Measurements from ENCODE around the gene SLITRK4.
A peak's percentile ranks its signal among the peaks of the same experiment; 100 is the strongest.

SLITRK4 gene

DNA sequence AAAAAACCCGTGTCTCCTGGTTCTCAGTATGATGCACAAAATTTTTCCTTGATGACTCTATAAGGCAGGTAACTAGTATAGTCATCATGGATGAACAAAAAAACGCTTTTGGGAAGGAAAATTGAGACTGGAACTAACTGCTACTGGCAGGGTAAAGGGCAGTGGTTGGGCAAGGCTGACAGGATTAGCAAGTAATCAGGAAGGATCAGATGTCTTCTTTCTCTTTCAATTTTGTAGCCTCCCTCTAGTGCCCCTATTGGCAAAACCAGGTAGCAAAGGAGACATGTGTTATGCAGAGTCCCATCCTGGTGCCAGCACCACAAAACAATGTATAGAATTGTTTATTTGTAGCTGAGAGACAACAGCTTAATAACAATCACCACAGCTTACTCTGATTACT, 12.8 kb upstream of the SLITRK4 start:
- DNase-seq (ENCODE audit: insufficient read length, low spot score) (no peak), FAIRE-seq (no peak)
- TF ChIP-seq, protein P1, sequence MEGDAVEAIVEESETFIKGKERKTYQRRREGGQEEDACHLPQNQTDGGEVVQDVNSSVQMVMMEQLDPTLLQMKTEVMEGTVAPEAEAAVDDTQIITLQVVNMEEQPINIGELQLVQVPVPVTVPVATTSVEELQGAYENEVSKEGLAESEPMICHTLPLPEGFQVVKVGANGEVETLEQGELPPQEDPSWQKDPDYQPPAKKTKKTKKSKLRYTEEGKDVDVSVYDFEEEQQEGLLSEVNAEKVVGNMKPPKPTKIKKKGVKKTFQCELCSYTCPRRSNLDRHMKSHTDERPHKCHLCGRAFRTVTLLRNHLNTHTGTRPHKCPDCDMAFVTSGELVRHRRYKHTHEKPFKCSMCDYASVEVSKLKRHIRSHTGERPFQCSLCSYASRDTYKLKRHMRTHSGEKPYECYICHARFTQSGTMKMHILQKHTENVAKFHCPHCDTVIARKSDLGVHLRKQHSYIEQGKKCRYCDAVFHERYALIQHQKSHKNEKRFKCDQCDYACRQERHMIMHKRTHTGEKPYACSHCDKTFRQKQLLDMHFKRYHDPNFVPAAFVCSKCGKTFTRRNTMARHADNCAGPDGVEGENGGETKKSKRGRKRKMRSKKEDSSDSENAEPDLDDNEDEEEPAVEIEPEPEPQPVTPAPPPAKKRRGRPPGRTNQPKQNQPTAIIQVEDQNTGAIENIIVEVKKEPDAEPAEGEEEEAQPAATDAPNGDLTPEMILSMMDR (IDR thresholded peaks at IDR 0.05; ENCODE audit: insufficient read depth, missing control alignments), result peak; percentile 8

DNA sequence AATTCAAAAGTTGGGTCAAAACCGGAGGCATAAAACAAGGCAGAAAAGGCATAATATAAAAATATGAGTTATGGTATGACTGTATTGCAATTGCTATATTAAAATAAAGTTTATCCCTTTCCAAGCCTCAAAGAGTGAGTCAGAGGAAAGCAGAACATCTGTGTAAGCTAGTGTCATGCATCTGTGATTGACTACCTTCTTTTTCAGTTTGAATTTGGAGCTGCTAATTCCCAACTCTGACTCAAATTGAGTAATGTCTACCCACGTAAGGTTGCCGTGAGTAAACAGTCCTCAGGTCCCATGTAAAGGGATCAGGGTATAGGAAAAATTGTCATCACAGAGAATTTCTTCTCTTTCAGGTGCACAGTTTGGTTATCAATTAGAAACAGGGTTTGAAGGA, 6.5 kb upstream of the SLITRK4 start:
- FAIRE-seq (no peak), DNase-seq (ENCODE audit: insufficient read length, low spot score) (no peak)
- TF ChIP-seq, protein P1 (IDR thresholded peaks at IDR 0.05; ENCODE audit: insufficient read depth, missing control alignments), result no peak

- FAIRE-seq (no peak), DNase-seq (ENCODE audit: insufficient read length, low spot score) (no peak)
- TF ChIP-seq, protein P1 (IDR thresholded peaks at IDR 0.05; ENCODE audit: insufficient read depth, missing control alignments), result no peak
These were observed 930 bp upstream of the SLITRK4 start for GRCh38 chrX:143636831-143637230.

- TF ChIP-seq, protein P1 (IDR thresholded peaks at IDR 0.05; ENCODE audit: insufficient read depth, missing control alignments), result no peak
- no peak for DNase-seq (ENCODE audit: insufficient read length, low spot score)
- FAIRE-seq, result no peak
These were observed 1.0 kb downstream of the SLITRK4 start for GRCh38 chrX:143634663-143635455.

- TF ChIP-seq, protein P1 (IDR thresholded peaks at IDR 0.05; ENCODE audit: insufficient read depth, missing control alignments), result no peak
- DNase-seq (ENCODE audit: insufficient read length, low spot score) (no peak), FAIRE-seq (no peak)
These were observed 1.6 kb downstream of the SLITRK4 start for GRCh38 chrX:143634309-143634662.

DNA sequence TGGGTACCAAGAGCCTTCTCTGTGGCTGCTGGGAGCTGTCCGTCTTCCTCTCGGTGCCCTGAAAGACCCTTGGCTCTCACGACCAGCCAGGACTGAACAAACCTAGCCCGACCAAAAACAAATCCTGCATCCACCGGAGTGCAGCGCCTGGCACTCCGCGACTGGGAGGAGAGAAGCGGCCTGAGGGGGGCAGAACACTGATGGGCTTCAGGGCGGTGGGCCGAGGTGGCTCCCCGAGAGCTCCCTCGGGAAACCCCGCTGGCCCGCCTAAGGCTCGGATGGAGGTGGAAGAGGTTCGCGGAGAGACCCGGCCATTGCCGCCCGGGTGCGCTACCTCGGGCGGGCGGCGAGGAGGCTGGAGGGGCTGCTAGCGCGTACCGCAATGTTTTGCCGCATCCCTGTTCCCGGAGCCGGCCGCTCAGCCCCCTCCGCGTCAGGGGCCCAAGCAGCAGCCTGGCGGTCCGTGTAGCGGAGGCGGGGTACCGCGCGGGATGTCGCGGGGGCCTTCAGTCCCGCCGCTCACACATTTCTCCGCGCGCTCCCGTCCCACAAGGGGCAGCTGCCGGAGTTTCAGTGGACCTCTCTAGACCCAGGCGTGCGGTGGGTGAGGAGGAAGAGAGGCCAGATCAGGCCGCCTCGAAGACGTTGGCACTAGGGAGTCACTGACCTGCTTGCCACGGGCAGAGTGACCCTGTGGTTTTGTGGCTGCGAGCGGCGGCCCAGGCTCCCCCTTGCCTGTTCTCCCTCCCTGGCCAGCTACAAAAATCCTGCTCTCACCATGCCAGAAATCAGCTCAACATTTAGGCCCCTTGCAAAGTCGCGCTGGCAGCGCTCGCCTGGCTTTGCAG, 2.2 kb downstream of the SLITRK4 start:
- TF ChIP-seq, protein P1 (IDR thresholded peaks at IDR 0.05; ENCODE audit: insufficient read depth, missing control alignments), result no peak
- DNase-seq (ENCODE audit: insufficient read length, low spot score) (no peak), FAIRE-seq (no peak)
